ENCODE results near the gene TCAP. TPM values are rescaled to one million over a fixed set of nuclear protein-coding genes. Genes with fewer than 3 reads are reported as not detected.

TCAP gene
- total and polyA plus RNA-seq, 2 donors from 2014 or later, result 1.5 to 1.7 TPM

DNA sequence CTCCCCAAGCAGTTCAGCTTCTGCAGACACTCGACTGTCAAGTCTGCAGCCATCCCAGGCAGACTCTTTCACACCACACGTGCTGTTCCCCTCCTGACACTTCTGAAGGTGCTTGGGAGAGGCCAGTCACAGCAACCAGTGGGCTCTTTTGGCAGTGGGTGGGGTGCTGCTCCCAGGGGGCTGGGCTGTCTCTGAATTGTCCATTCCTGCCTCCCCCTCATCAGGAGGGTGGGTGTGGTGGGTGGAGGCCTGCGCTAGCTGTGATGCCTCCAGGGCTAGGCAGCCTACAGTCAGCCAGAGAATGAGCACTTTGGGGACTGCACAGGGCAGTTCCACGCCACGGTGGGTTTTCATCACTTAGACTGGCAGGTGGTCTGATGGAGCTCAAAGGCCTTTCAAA is 17.9 kb upstream of the TCAP start:
- intact Hi-C loops (cut with DNase I), result no loop called here
- H3K27ac ChIP-seq (ENCODE audit: low read depth in 2 of 2, low read length in 2 of 2), result no peak overlapping the region
- DNase-seq, result no peak
- TF ChIP-seq, protein P1, sequence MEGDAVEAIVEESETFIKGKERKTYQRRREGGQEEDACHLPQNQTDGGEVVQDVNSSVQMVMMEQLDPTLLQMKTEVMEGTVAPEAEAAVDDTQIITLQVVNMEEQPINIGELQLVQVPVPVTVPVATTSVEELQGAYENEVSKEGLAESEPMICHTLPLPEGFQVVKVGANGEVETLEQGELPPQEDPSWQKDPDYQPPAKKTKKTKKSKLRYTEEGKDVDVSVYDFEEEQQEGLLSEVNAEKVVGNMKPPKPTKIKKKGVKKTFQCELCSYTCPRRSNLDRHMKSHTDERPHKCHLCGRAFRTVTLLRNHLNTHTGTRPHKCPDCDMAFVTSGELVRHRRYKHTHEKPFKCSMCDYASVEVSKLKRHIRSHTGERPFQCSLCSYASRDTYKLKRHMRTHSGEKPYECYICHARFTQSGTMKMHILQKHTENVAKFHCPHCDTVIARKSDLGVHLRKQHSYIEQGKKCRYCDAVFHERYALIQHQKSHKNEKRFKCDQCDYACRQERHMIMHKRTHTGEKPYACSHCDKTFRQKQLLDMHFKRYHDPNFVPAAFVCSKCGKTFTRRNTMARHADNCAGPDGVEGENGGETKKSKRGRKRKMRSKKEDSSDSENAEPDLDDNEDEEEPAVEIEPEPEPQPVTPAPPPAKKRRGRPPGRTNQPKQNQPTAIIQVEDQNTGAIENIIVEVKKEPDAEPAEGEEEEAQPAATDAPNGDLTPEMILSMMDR (IDR thresholded peaks at IDR 0.05; ENCODE audit: borderline replicate concordance, extremely low read depth, insufficient read depth), result no peak
- H3K4me3 ChIP-seq (ENCODE audit: low read length in 3 of 3), result no peak overlapping the region
- H3K9me3 ChIP-seq (ENCODE audit: control insufficient read depth in 2 of 3, insufficient read depth in 1 of 3, low read length in 3 of 3), result no peaks in the 10 kb centered on the region
- no peak for FAIRE-seq
- peaks cover 0 to 5% (median 0%) of the 10 kb centered on the region in 3 donors for H3K4me1 ChIP-seq (ENCODE audit: control insufficient read depth in 2 of 3, insufficient read depth in 2 of 3, low read depth in 1 of 3, low read length in 3 of 3)
- H3K27me3 ChIP-seq (ENCODE audit: control insufficient read depth, insufficient read depth, low read length), result no peaks in the 10 kb centered on the region
- peaks cover 0 to 3% (median 2%) of the 10 kb centered on the region in 3 donors for H3K36me3 ChIP-seq (ENCODE audit: control insufficient read depth in 2 of 3, insufficient read depth in 3 of 3, low read length in 3 of 3)
- H3K9ac ChIP-seq (ENCODE audit: low read length in 3 of 3), result no peak overlapping the region

DNA sequence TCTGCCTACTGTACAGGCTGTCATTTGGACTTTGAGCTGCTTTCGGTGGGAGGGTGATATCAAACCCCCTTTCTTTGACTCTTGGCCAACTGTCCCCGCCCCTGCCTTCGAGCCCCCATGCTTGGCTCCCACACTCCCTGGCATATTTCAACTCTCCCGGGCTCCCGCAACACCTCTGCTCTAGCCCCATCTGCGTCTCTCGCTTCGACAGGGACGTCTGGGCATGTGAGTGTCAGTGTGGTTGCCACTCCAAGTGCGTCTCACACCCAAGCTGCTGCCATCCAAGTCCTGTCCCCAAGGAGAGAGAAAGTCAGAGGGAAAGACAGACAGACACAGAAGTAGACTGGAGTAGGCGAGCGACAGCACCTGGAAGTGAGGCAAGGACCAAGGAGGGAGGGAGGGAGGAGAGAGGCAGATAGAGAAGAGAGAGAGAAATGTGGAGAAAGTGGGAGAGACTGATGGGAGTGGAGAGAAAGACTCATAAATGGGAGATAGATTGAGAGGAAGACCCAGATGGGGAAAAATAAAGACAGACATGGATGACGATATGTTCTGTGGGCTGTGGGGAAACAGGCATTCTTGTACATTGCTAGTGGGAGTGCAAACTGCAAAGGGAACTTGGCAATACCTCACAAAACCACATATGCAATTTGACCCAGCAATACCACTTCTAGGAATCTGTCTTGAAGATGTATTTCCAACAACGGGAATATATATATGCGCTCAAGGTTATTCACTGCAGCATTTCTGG is 16.4 kb upstream of the TCAP start:
- H3K9ac ChIP-seq (ENCODE audit: low read length in 3 of 3), result no peak overlapping the region
- H3K4me1 ChIP-seq (ENCODE audit: control insufficient read depth in 2 of 3, insufficient read depth in 2 of 3, low read depth in 1 of 3, low read length in 3 of 3), result peaks cover 0 to 5% (median 0%) of the 10 kb centered on the region in 3 donors
- H3K27me3 ChIP-seq (ENCODE audit: control insufficient read depth, insufficient read depth, low read length), result no peaks in the 10 kb centered on the region
- peaks cover 0 to 3% (median 2%) of the 10 kb centered on the region in 3 donors for H3K36me3 ChIP-seq (ENCODE audit: control insufficient read depth in 2 of 3, insufficient read depth in 3 of 3, low read length in 3 of 3)
- TF ChIP-seq, protein P1 (IDR thresholded peaks at IDR 0.05; ENCODE audit: borderline replicate concordance, extremely low read depth, insufficient read depth), result no peak
- DNase-seq, result no peak
- no peak overlapping the region for H3K27ac ChIP-seq (ENCODE audit: low read depth in 2 of 2, low read length in 2 of 2)
- H3K4me3 ChIP-seq (ENCODE audit: low read length in 3 of 3), result no peak overlapping the region
- intact Hi-C loops (cut with DNase I), result no loop called here
- no peak for FAIRE-seq
- no peaks in the 10 kb centered on the region for H3K9me3 ChIP-seq (ENCODE audit: control insufficient read depth in 2 of 3, insufficient read depth in 1 of 3, low read length in 3 of 3)

DNA sequence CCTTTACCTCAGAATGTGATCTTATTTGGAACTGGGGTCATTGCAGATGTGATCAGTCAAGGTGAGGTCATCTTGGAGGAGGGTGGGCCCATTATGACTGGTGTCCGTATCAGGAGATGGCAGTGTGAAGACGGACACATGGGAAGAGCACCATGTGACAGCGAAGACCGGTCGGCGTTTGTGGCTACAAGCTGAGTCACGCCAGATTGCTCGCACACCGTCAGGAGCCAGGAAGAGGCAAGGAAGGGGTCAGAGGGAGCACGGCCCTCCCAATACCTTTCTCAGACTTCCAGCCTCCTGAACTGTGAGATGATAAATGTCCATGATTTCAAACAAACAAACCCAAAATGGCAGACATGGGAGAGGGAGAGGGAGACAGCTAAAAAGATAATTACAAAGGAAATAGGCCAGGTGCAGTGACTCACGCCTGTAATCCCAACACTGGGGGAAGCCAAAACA is 15.0 kb upstream of the TCAP start:
- no peaks in the 10 kb centered on the region for H3K9me3 ChIP-seq (ENCODE audit: control insufficient read depth in 2 of 3, insufficient read depth in 1 of 3, low read length in 3 of 3)
- DNase-seq (no peak), FAIRE-seq (no peak)
- peaks cover 0 to 3% (median 2%) of the 10 kb centered on the region in 3 donors for H3K36me3 ChIP-seq (ENCODE audit: control insufficient read depth in 2 of 3, insufficient read depth in 3 of 3, low read length in 3 of 3)
- no peak overlapping the region for H3K4me3 ChIP-seq (ENCODE audit: low read length in 3 of 3)
- H3K4me1 ChIP-seq (ENCODE audit: control insufficient read depth in 2 of 3, insufficient read depth in 2 of 3, low read depth in 1 of 3, low read length in 3 of 3), result peaks cover 0 to 5% (median 0%) of the 10 kb centered on the region in 3 donors
- H3K9ac ChIP-seq (ENCODE audit: low read length in 3 of 3), result no peak overlapping the region
- TF ChIP-seq, protein P1 (IDR thresholded peaks at IDR 0.05; ENCODE audit: borderline replicate concordance, extremely low read depth, insufficient read depth), result no peak
- H3K27me3 ChIP-seq (ENCODE audit: control insufficient read depth, insufficient read depth, low read length), result no peaks in the 10 kb centered on the region
- H3K27ac ChIP-seq (ENCODE audit: low read depth in 2 of 2, low read length in 2 of 2), result no peak overlapping the region
- intact Hi-C loops (cut with DNase I), result no loop called here
